B cell (primary cell): Measurements from ENCODE around the gene SYNJ2. TPM values are rescaled to one million over a fixed set of nuclear protein-coding genes. Genes with fewer than 3 reads are reported as not detected.

Experiments
- ATAC-seq: fragments of 200-7000 bp; cut with Tn5 transposase; one replicate; pipeline ENCODE4 v1.10.0; 2021; ENCODE audit warnings: low read depth, mild to moderate bottlenecking, moderate number of reproducible peaks, moderate library complexity
- CTCF ChIA-PET: fragments of 350-600 bp; sonication (Branson Sonifier 250); formaldehyde crosslinking; loops from one replicate; lab custom pipeline; 2021; ENCODE audit warnings: antibody characterized with exemption, inconsistent platforms; lab: Charles Lee
- POLR2A ChIA-PET: fragments of 350-600 bp; sonication (Branson Sonifier 250); formaldehyde crosslinking; loops from one replicate; lab custom pipeline; 2021; ENCODE audit warnings: antibody characterized with exemption; lab: Charles Lee
- DNase-seq: peaks from one replicate; pipeline ENCODE4 v3.0.0; 2013
- H2AFZ ChIP-seq: 2 replicates; pipeline ENCODE4 v1.6.1; 2012; ENCODE audit warnings: mild to moderate bottlenecking, low read depth, low read length; ENCODE audit not compliant: insufficient read depth, poor library complexity, severe bottlenecking
- H3K27ac ChIP-seq, 2 donors: 1 replicate in 1 of 2; 2 replicates in 1 of 2; pipeline ENCODE4 v1.5.1; 2012 to 2013; ENCODE audit warnings: low read length in 2 of 2, mild to moderate bottlenecking in 2 of 2, moderate library complexity in 1 of 2
- H3K27me3 ChIP-seq, 4 experiments: fragments of 200-600 bp in 1 of 4; sonication (generic) in 1 of 4; replicated peaks in 1 of 4; 1 replicate in 2 of 4; 2 replicates in 2 of 4; pipeline versions ENCODE4 v1.6.1 to v1.7.0; 2013 to 2016; ENCODE audit warnings: low read length in 3 of 4, mild to moderate bottlenecking in 2 of 4, mixed read lengths in 1 of 4, moderate library complexity in 1 of 4; ENCODE audit not compliant: insufficient read depth in 4 of 4, control insufficient read depth in 3 of 4; ENCODE audit errors: control extremely low read depth in 1 of 4
- H3K36me3 ChIP-seq, 2 experiments: replicated peaks in 1 of 2; 1 replicate in 1 of 2; 2 replicates in 1 of 2; pipeline versions ENCODE4 v1.6.1 to v1.7.1; 2013; ENCODE audit warnings: low read length in 1 of 2; ENCODE audit not compliant: insufficient read depth in 2 of 2, control insufficient read depth in 1 of 2; ENCODE audit errors: control extremely low read depth in 1 of 2, extremely low read depth in 1 of 2
- H3K4me1 ChIP-seq, 2 donors: fragments of 200-600 bp in 1 of 2; sonication (generic) in 1 of 2; 1 replicate in 1 of 2; 2 replicates in 1 of 2; pipeline versions ENCODE4 v1.5.1 to v1.6.1; 2013 to 2017; ENCODE audit warnings: low read length in 2 of 2; ENCODE audit not compliant: control insufficient read depth in 2 of 2, insufficient read depth in 2 of 2
- H3K4me2 ChIP-seq: replicated peaks from 2 replicates; pipeline ENCODE3; 2012; ENCODE audit warnings: mild to moderate bottlenecking, low read depth, low read length; ENCODE audit not compliant: poor library complexity, severe bottlenecking
- H3K4me3 ChIP-seq, 5 experiments: fragments of 200-600 bp in 1 of 5; sonication (generic) in 1 of 5; 1 replicate in 3 of 5; 2 replicates in 2 of 5; pipeline versions ENCODE4 v1.5.1 to v1.7.0; 2011 to 2016; ENCODE audit warnings: low read length in 4 of 5, mild to moderate bottlenecking in 4 of 5, low read depth in 2 of 5, control low read depth in 1 of 5, moderate library complexity in 1 of 5; ENCODE audit not compliant: insufficient read depth in 1 of 5; ENCODE audit errors: control extremely low read depth in 1 of 5, extremely low read depth in 1 of 5
- H3K79me2 ChIP-seq: fragments of 200-600 bp; sonication (generic); one replicate; pipeline ENCODE4 v1.6.0; 2016; ENCODE audit warnings: low read length; ENCODE audit not compliant: control insufficient read depth, insufficient read depth
- H3K9ac ChIP-seq: fragments of 200-600 bp; sonication (generic); 2 replicates; pipeline ENCODE4 v1.6.1; 2017; ENCODE audit warnings: mild to moderate bottlenecking, low read length, moderate library complexity
- H3K9me3 ChIP-seq, 3 donors: one replicate each; pipeline versions ENCODE4 v1.6.1 to v1.7.1; 2013; ENCODE audit warnings: low read length in 2 of 3; ENCODE audit not compliant: control insufficient read depth in 2 of 3, insufficient read depth in 1 of 3; ENCODE audit errors: control extremely low read depth in 1 of 3
- H4K20me1 ChIP-seq: 2 replicates; pipeline ENCODE4 v1.6.0; 2012; ENCODE audit warnings: mild to moderate bottlenecking, low read length; ENCODE audit not compliant: insufficient read depth, control insufficient read depth, poor library complexity, severe bottlenecking
- H3K27ac Mint-ChIP-seq: one replicate; pipeline ENCODE4 v1.8.0; 2021; ENCODE audit warnings: mixed read lengths
- H3K27me3 Mint-ChIP-seq: one replicate; pipeline ENCODE4 v1.8.0; 2021; ENCODE audit warnings: mixed read lengths
- H3K4me1 Mint-ChIP-seq: one replicate; pipeline ENCODE4 v1.8.0; 2021; ENCODE audit warnings: mixed read lengths
- H3K4me3 Mint-ChIP-seq: one replicate; pipeline ENCODE4 v1.8.0; 2021; ENCODE audit warnings: mixed read lengths
- H3K9me3 Mint-ChIP-seq: one replicate; pipeline ENCODE4 v1.8.0; 2022; ENCODE audit warnings: mixed read lengths; ENCODE audit not compliant: insufficient read depth
- EZH2 ChIP-seq: IDR thresholded peaks from 2 replicates; pipeline ENCODE4 v1.6.1; 2012; ENCODE audit warnings: borderline replicate concordance, low read depth, mild to moderate bottlenecking, moderate library complexity, low read length; ENCODE audit not compliant: insufficient read depth, poor library complexity, severe bottlenecking
- WGBS: methylation state at CpG from one replicate; pipeline ENCODE4 v1.1.5; 2013; ENCODE audit warnings: missing lambda C conversion rate; ENCODE audit not compliant: insufficient coverage; 5-methylcytosine and 5-hydroxymethylcytosine counted together
- intact Hi-C: fragments of 100-400 bp; cut with micrococcal nuclease; formaldehyde crosslinking; loops from one replicate; pipeline ENCODE4 v1.10.0; 2022
- polyA plus RNA-seq: library from polyadenylated mRNA; depleted of rRNA; stranded (reverse); fragments of >200 nt; gene quantifications from 2 replicates; pipeline ENCODE4 v1.2.3, GENCODE V29; 2012
- total RNA-seq, 2 donors: library from RNA; stranded (reverse); fragments of 120-200 nt in 1 of 2; gene quantifications; 1 replicate in 1 of 2; 2 replicates in 1 of 2; pipeline versions ENCODE4 v1.2.3 to v1.2.4, GENCODE V29; 2013 to 2022
- TF ChIP-seq, protein P1 (sequence below): fragments of 200-600 bp; IDR thresholded peaks from one replicate; pipeline ENCODE4 v1.8.0; 2022; ENCODE audit warnings: antibody characterized with exemption, mild to moderate bottlenecking

SYNJ2 gene
- total and polyA plus RNA-seq, 2 donors (not counting 1 experiment from before 2014, with no cell fraction given) = 5.2 to 11.4 TPM

DNA sequence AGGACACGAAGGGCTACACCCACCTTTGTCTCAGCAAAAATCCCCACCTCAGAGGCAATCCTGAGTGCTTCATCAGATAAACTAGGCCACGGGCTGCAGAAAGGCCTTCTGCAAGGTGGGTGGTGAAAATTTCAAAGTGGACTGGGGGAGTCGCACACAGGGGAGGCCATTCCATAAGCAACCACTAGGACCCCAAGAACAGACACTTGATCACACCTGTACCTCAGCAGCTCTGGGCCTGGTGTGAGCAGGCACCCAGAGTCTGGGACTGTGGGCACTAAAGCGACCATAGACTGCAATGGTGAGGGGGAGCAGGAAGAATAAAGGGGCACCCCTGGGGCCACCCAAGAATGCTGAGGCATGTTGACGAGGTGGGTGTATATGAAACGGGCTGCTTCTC is 133.8 kb downstream of the SYNJ2 start:
- ATAC-seq (no peak), DNase-seq (no peak)
- Histone ChIP-seq H3K4me1 (no peaks in the 10 kb centered on the region), H3K36me3 (peaks cover 0 to 2% of the 10 kb centered on the region in 2 experiments), H2AFZ (no peak overlapping the region), H3K27me3 (no peaks in the 10 kb centered on the region), H3K4me2 (no peak overlapping the region), H3K9me3 (no peaks in the 10 kb centered on the region), H3K79me2 (no peaks in the 10 kb centered on the region), H3K4me3 (no peak overlapping the region), H3K9ac (no peak overlapping the region), H4K20me1 (no peaks in the 10 kb centered on the region), H3K27ac (no peak overlapping the region)
- 100% methylated on average over 1 of the region's 6 CpGs for WGBS
- H3K4me3 Mint-ChIP-seq = no peak overlapping the region
- no peaks in the 10 kb centered on the region for H3K9me3 Mint-ChIP-seq
- intact Hi-C loops = no loop called here
- no peak overlapping the region for H3K27ac Mint-ChIP-seq
- ChIA-PET CTCF (no interaction called here), POLR2A (no interaction called here)
- no peaks in the 10 kb centered on the region for H3K27me3 Mint-ChIP-seq
- TF ChIP-seq, protein P1, sequence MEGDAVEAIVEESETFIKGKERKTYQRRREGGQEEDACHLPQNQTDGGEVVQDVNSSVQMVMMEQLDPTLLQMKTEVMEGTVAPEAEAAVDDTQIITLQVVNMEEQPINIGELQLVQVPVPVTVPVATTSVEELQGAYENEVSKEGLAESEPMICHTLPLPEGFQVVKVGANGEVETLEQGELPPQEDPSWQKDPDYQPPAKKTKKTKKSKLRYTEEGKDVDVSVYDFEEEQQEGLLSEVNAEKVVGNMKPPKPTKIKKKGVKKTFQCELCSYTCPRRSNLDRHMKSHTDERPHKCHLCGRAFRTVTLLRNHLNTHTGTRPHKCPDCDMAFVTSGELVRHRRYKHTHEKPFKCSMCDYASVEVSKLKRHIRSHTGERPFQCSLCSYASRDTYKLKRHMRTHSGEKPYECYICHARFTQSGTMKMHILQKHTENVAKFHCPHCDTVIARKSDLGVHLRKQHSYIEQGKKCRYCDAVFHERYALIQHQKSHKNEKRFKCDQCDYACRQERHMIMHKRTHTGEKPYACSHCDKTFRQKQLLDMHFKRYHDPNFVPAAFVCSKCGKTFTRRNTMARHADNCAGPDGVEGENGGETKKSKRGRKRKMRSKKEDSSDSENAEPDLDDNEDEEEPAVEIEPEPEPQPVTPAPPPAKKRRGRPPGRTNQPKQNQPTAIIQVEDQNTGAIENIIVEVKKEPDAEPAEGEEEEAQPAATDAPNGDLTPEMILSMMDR = no peak
- TF ChIP-seq EZH2 = no peak
- H3K4me1 Mint-ChIP-seq = no peaks in the 10 kb centered on the region

DNA sequence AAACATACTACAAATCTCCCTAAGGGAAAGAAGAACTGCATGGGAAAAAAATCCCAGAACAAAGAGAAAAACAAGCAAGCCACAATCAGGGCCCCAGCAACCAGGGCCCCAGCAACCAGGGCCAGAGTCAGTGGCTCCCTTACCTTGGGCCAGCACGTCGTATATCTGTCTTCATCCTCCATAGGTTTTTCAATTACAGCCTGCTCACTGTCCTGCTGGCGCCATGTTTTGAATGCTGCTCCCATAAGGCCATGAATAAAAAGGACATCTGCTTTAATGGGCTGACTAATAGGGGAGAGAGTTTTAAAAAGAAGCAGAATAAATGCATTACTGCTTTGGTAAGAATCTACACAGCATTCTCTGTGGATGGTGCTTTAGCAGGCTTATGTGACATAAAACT is 137.2 kb downstream of the SYNJ2 start:
- intact Hi-C loops = no loop called here
- WGBS = 100% methylated on average over 2 of the region's 3 CpGs
- no peak for ATAC-seq

More for the DNA sequence above, 137.2 kb downstream of the SYNJ2 start:
- Mint-ChIP-seq H3K27me3 (no peaks in the 10 kb centered on the region), H3K4me1 (no peaks in the 10 kb centered on the region), H3K4me3 (no peak overlapping the region), H3K9me3 (no peaks in the 10 kb centered on the region), H3K27ac (no peak overlapping the region)
- POLR2A ChIA-PET = no interaction called here
- no peak overlapping the region for H2AFZ ChIP-seq
- DNase-seq = no peak
- no peaks in the 10 kb centered on the region for H3K27me3 ChIP-seq
- H3K9me3 ChIP-seq = no peaks in the 10 kb centered on the region
- H3K36me3 ChIP-seq = no peaks in the 10 kb centered on the region
- H4K20me1 ChIP-seq = no peaks in the 10 kb centered on the region
- no peak overlapping the region for H3K4me3 ChIP-seq
- no peaks in the 10 kb centered on the region for H3K79me2 ChIP-seq
- H3K4me2 ChIP-seq = no peak overlapping the region
- no peak for TF ChIP-seq EZH2
- TF ChIP-seq, protein P1 = no peak
- no peak overlapping the region for H3K27ac ChIP-seq
- H3K4me1 ChIP-seq = no peaks in the 10 kb centered on the region
- CTCF ChIA-PET = no interaction called here
- H3K9ac ChIP-seq = no peak overlapping the region
